Measurements from ENCODE around the gene CAMK1D. TPM values are rescaled to one million over a fixed set of nuclear protein-coding genes. Genes with fewer than 3 reads are reported as not detected.
A peak's percentile ranks its signal among the peaks of the same experiment; 100 is the strongest.

CAMK1D gene
- total RNA-seq, 4 donors from 2014 or later: 0.55 to 2.2 (median 1.5) TPM

DNA sequence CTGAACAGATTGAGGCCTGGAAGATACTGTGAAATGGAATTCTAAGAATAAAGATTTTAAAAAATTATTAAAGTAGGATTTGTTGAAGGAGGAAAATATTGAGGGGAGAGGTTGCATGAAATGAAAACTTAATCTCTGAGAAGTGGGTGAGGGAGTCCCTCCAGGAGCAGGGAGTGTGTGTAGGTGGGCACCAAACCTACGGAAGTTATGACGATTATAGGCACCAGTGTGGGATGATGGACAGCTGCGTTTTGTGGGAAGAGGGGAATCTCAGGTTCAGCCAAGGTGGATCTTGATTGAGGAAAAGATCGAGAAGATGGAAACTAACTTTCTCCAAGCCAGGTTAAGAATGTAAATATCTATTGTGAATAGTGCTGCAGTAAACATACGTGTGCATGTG lies 405.7 kb downstream of the CAMK1D start:
- no peaks in the 10 kb centered on the region for H3K9me3 ChIP-seq
- in situ Hi-C loops (cut with MboI; ENCODE audit: low sequenced_read_pairs in 4 of 4) (no loop called here), intact Hi-C loops (cut with DNase I; ENCODE audit: low total_unique reads) (no loop called here)
- H3K36me3 ChIP-seq: no peaks in the 10 kb centered on the region
- DNase-seq (no peak), ATAC-seq (no peak)
- no peak overlapping the region for H3K4me3 ChIP-seq
- TF ChIP-seq POLR2A (IDR thresholded peaks at IDR 0.05) (no peak), CTCF (IDR thresholded peaks at IDR 0.05 in 4 of 5, conservative IDR thresholded peaks at IDR 0.05 in 1 of 5) (no peak)
- H3K27ac ChIP-seq: peak overlapping the region in 2 of 4 donors; percentile 26 to 28
- peaks cover 4 to 7% of the 10 kb centered on the region in 2 donors for H3K4me1 ChIP-seq
- H3K27me3 ChIP-seq: no peaks in the 10 kb centered on the region

- peaks cover 0 to 3% of the 10 kb centered on the region in 2 donors for H3K4me1 ChIP-seq
- ATAC-seq (no peak), DNase-seq (no peak)
- no peaks in the 10 kb centered on the region for H3K36me3 ChIP-seq
- H3K27me3 ChIP-seq: no peaks in the 10 kb centered on the region
- H3K4me3 ChIP-seq: no peak overlapping the region
- in situ Hi-C loops (cut with MboI; ENCODE audit: low sequenced_read_pairs in 4 of 4) (no loop called here), intact Hi-C loops (cut with DNase I; ENCODE audit: low total_unique reads) (no loop called here)
- no peaks in the 10 kb centered on the region for H3K9me3 ChIP-seq
- H3K27ac ChIP-seq: no peak overlapping the region
- TF ChIP-seq POLR2A (IDR thresholded peaks at IDR 0.05): no peak
- no peak for TF ChIP-seq CTCF (IDR thresholded peaks at IDR 0.05 in 4 of 5, conservative IDR thresholded peaks at IDR 0.05 in 1 of 5)
These were observed 408.0 kb downstream of the CAMK1D start for GRCh38 chr10:12757351-12757750.

DNA sequence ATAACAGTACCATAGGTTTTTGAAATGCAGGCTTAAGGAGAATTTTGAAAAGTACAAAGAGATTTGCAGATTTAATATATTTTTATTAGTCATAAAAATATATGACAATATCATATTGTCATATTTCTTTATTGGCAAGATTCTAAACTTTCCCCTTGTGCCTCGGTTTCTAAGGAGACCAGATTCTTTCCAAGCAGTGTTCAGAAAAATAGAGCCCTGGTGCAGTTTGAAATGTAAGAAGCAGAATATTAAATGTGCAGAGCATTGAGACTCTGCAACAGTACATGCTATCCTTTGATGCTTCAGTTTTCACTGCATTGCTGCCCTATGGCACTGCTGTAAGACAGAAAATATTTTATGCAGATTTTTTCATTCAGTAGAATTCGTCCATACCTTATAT lies 408.9 kb downstream of the CAMK1D start:
- DNase-seq: no peak
- TF ChIP-seq POLR2A (IDR thresholded peaks at IDR 0.05) (no peak), CTCF (IDR thresholded peaks at IDR 0.05 in 4 of 5, conservative IDR thresholded peaks at IDR 0.05 in 1 of 5) (no peak)
- H3K27me3 ChIP-seq: no peaks in the 10 kb centered on the region
- H3K9me3 ChIP-seq: no peaks in the 10 kb centered on the region
- ATAC-seq: no peak
- H3K4me1 ChIP-seq: peaks cover 0 to 3% of the 10 kb centered on the region in 2 donors
- H3K27ac ChIP-seq: no peak overlapping the region
- in situ Hi-C loops (cut with MboI; ENCODE audit: low sequenced_read_pairs in 4 of 4): no loop called here
- no peak overlapping the region for H3K4me3 ChIP-seq
- H3K36me3 ChIP-seq: no peaks in the 10 kb centered on the region
- intact Hi-C loops (cut with DNase I; ENCODE audit: low total_unique reads): no loop called here

- in situ Hi-C loops (cut with MboI; ENCODE audit: low sequenced_read_pairs in 4 of 4): no loop called here
These were observed 416.9 kb downstream of the CAMK1D start for GRCh38 chr10:12766223-12766622.

More at GRCh38 chr10:12766223-12766622, 416.9 kb downstream of the CAMK1D start:
- no peaks in the 10 kb centered on the region for H3K9me3 ChIP-seq
- ATAC-seq (no peak), DNase-seq (no peak)
- TF ChIP-seq POLR2A (IDR thresholded peaks at IDR 0.05) (no peak), CTCF (IDR thresholded peaks at IDR 0.05 in 4 of 5, conservative IDR thresholded peaks at IDR 0.05 in 1 of 5) (no peak)
- H3K27me3 ChIP-seq: no peaks in the 10 kb centered on the region
- H3K27ac ChIP-seq: no peak overlapping the region
- H3K4me1 ChIP-seq: no peaks in the 10 kb centered on the region
- H3K36me3 ChIP-seq: no peaks in the 10 kb centered on the region
- intact Hi-C loops (cut with DNase I; ENCODE audit: low total_unique reads): no loop called here
- no peak overlapping the region for H3K4me3 ChIP-seq

Measured in gastrocnemius medialis (tissue), 4 donors.